Measurements from ENCODE around the gene LMBR1.
"Not testable (repeated sequence)": the region's sequence is repeated elsewhere in the genome, so short reads cannot be mapped to it uniquely, and the experiment has no call there.

LMBR1 gene

GRCh38 chr7:156650042-156650441 is 242.9 kb downstream of the LMBR1 start:
- peak; percentile 10 for DNase-seq

GRCh38 chr7:156647330-156647729 is 245.7 kb downstream of the LMBR1 start:
- not testable (repeated sequence) for DNase-seq

DNA sequence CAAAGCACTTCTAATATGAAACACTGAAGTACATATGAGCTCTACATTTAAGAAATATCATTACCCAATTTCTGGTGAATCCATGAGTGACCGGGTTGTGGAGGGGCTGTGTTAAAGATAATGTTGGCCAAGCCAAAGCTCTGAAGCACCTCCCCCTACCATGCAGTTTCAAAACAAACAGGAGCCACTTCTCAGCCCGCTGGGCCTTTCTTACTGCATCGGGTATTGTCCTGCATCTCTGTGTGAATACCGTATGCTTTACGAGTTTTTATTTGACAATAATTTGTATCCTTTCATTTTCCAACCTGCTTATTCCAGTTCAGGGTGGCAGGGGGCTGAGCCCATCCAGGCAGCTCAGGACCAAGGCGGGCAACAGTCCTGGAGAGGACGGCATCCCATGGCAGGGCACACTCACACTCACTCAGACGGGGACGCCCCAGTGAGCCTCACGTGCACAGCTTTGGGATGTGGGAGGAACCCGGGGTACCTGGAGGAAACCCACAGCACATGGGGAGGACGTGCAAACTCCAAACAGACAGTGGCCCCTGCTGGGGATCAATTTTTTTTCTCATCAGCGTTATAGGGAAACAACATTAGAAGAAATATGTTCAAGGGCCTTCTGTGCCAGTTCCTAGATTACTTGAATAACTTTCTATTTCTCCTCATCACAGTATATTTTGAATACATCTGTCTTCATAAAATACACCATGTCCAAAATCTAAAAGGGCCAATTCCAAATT is 250.5 kb downstream of the LMBR1 start:
- no peak for DNase-seq

DNA sequence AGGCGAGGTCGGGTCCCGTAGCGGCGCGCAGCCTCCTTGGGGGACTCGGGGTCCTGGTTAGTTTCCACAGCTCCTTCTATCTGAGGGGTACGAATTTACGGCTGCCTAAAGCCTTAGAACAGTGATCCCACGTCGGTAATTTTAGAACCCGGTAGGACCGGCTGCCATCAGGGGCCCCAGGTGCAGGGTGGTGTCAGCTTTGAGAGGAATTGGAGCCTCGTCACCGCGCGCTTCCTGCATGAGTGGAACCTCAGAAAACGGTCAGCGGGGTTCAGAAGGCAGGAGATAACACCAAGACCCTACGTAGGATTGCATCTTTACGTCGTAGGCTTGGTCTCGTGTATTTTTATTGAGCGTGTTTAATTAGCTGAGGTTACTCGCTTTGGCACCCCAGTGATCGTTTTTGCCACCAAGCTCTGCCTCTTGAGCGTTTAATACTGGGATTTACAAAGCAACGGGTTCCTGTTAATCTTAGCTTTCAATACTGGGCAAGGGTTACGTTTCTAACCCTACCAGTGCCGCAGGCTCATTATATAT is 252.0 kb downstream of the LMBR1 start:
- DNase-seq: peak; percentile 58

DNA sequence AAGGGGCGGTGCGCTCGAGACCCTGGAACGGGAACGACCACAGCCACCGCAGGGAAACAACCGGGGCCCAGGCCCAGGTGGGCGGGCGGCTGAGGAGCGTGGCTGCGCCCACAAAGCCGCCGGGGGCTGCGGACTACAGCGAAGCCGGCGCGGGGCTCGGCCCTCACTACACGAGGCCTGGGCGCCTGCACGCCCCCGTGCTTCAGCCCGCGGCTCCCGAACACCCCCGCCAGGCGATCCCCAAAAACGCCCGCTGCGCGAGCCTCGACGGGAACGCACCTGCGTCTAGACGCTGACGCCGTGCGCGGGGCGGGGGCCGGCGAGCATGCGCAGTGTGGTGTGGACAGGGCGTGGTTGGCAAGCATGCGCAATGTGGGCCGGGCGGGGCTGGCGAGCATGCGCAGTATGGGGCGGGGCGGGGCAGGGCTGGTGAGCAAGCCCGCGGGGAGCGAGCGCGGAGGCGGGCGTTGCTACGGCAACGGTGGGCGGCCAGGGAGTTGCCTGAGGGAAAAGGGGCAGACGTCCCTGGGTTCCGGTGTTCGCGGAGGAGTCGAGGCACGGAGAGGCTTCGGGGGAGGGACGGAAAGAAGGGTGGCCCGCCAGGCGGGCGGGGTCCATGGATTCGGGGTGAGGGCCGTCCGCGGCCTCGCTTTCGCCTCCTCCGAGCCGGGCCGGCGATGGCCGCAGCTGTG is 252.6 kb downstream of the LMBR1 start, which contains the start of gene RNF32:
Gene RNF32 (plus strand): TSS at position 518 of the 692 bp plus-strand sequence. CDS start 3,104 bp downstream, outside the sequence.
- DNase-seq: peak; percentile 87

- DNase-seq: no peak
Observed at GRCh38 chr7:156639426-156640256, 253.3 kb downstream of the LMBR1 start.

- no peak for DNase-seq
Observed at GRCh38 chr7:156638443-156639077, 254.4 kb downstream of the LMBR1 start.

GRCh38 chr7:156637093-156637492 is 255.9 kb downstream of the LMBR1 start:
- not testable (repeated sequence) for DNase-seq

DNA sequence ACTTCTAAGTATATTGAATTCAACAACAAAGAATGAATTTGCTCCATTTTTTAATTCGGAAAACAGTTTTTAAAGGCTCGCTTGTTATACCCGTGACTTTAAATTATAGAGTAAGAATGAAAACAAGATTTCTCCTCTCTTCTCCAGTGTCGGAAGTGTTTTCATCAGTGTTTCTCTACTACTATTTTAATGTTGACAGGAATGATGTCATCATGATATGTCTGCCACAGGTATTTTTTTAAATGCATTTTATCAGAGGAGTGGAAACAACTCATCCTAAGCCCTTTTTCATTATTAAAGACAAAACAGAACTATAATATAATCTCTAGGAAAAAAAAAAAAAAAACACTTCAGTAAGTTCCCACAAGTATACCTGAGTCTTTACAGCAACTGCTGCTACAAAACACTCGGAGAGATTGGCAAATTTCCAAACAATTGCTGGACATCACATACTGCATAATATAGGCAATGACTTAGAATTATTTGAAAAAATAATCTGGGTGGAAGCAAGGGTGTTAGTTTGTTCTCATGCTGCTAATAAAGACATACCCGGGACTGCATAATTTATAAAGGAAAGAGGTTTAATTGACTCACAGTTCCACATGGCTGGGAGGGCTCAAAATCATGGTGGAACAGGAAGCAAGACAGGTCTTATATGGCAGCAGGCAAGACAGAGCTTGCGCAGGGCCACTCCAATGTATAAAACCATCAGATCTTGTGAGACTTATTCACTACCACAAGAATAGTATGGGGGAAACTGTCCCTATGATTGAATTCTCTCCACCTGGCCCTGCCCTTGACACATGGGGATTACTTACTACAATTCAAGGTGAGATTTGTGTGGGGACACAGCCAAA is 257.2 kb downstream of the LMBR1 start:
- no peak for DNase-seq

DNA sequence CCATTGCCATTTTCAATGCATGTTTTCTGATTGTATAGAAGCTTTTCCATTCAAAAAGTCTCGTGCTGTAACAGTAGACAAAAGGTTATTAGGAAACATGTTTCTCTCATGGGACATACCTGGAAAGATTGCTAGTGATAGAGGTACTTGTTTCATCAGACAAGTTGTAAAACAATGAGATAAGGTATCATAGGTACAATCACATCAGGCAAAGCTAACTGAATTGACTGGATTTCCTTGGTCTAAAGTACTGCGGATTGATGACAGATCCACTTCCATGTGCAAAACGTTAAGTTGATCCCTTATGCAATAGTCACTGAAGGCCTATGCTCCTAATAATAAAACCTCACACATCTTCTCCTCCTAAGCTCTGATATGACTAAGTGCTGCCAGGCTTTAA is 258.9 kb downstream of the LMBR1 start:
- DNase-seq: no peak

DNA sequence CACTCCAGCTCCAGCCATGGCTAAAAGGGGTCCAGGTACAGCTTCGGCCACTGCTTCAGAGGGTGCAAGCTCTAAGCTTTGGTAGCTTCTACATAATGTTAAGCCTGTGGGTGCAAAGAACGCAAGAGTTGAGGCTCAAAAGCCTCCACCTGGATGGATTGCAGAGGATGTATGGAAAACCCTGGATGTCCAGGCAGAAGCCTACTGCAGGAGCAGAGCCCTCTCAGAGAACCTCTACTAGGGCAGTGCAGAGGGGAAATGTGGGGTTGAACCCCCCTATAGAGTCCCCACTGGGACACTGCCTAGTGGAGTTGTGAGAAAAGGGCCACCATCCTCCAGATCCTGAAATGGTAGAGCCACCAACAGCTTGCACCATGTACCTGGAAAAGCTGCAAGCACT is 263.1 kb downstream of the LMBR1 start:
- DNase-seq: no peak

- no peak for DNase-seq
Observed at GRCh38 chr7:156628562-156628961, 264.4 kb downstream of the LMBR1 start.
